GM18520 (cell line): ENCODE data around the gene REV3L.
"Not testable (repeated sequence)": the region's sequence is repeated elsewhere in the genome, so short reads cannot be mapped to it uniquely, and the experiment has no call there.

Source experiments
- ATAC-seq: cut with Tn5 transposase; IDR thresholded peaks from one replicate; pipeline ENCODE4 v1.9.1; 2021; ENCODE audit not compliant: unreplicated experiment

Gene REV3L

GRCh38 chr6:111494951-111495635, 12.1 kb upstream of the REV3L start:
- no peak for ATAC-seq

GRCh38 chr6:111492499-111492898, 9.5 kb upstream of the REV3L start:
- no peak for ATAC-seq

DNA sequence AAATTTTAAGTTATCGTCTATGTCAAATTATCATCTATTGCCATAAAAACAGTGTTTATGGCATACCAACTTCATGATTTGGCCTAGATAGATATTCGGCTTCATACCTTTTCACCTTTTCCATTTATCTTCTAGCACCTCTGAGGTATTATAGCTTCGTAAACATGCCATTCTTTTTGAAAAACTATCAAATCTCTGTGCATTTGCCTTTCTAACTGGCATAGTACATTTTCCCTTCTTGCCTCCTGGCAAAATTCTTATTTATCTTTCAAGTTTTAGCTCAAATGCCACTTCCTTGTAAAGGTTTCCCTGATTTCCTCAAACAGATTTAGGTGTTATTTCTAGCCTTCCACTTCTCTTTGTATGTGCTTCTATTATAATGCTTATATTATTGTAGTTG, 7.0 kb upstream of the REV3L start:
- ATAC-seq, result no peak

- no peak for ATAC-seq
Measured at GRCh38 chr6:111487661-111488060, 4.6 kb upstream of the REV3L start.

GRCh38 chr6:111486921-111487320, 3.9 kb upstream of the REV3L start:
- ATAC-seq, result no peak

DNA sequence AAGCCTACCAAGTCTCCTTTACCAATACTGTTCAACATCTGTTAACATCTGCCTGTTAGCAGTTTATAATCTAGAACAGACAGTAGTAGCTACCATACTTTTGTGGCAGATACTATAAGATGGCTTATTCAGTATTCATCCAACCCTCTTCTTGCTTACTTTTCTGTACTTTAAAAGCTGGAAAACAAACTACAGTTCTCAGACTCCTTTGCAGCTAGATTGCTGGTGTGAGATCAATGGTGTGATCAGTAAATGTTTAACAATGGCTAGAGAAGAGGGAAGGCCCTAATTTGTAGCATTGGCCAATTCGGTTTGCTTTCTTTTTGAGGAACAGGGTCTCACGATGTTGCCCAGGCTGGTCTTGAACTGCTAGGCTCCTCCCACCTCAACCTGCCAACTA, 3.5 kb upstream of the REV3L start:
- ATAC-seq, result no peak

GRCh38 chr6:111485342-111485741, 2.3 kb upstream of the REV3L start:
- ATAC-seq, result no peak

GRCh38 chr6:111484633-111484930, 1.6 kb upstream of the REV3L start:
- ATAC-seq, result no peak

GRCh38 chr6:111483736-111484632, 966 bp upstream of the REV3L start:
- ATAC-seq, result peak; percentile 37

GRCh38 chr6:111482188-111482958, 645 bp downstream of the REV3L start:
- peak; percentile 8 for ATAC-seq

DNA sequence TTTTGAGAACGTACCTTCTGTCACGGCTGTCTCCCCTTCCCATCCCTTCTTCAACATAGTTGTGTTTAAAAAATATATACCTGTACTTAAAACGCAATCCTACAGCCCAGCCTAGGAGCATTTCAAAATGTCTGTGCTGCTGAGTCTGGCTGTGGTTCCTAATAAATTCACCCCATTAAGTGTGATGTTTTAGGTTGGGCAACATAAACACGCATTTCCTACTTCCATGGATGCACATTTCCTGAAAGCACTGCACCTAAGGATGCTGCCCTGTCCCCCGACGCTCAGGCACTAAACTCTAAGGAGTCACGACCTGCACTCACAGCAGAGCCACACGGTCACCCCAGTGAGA, 1.2 kb downstream of the REV3L start:
- ATAC-seq, result no peak

DNA sequence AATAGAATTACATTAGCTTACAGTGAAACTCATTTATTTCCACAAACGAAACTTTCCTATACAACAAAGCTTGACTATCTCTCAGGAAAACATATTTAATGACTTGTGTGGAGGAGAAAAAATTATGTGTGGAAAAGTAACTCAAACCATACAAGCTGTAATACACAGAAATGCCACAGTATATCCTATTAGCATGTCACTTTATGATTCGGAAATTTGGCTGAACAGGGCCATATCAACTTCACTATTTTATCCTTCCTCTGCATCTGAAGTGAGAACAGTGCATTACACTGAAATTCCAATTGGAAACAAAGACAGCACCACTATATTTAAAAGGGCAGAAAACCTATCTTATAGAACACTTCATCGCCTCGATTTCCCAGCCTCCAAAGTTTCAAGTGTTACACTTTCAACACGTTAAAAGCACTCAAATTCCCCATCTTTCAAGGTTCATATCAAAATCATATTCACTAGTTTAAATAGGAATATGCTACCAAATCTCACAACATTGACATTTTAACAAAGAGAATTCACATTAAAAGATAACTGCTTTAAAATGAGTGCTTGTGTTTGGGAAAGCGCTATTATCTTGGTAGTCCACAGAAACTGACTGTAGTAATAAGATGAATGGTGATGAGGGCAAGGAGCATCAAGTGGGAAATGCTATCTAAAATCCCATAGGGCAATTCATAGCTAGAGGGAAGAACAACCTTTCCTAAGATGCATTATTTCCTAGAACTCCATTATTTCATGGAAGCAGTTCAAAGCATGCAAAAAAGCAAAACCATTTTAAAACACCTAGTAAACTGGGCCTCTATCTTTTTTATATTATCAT, 1.8 kb downstream of the REV3L start:
- ATAC-seq, result no peak

DNA sequence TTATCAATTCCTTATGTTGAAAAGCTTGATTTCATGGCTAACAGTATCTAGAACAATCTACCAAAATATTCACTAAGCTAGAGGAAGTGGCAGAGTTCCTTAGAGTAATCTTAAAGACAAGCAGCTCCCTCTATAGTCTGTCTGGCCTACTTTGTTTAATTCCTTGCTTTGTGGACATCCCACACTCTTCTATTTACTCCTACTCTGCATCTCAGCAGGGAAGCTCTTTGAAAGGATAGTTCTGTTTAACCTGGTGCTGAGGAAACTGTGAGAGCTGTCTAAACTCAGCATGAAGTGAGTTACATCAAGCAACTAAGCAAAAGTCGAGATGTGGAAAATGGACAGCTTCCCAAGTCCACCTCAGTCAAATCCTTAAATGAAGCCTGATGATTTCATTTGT, 4.3 kb downstream of the REV3L start:
- ATAC-seq, result peak; percentile 21

GRCh38 chr6:111478064-111478476, 4.9 kb downstream of the REV3L start:
- no peak for ATAC-seq

DNA sequence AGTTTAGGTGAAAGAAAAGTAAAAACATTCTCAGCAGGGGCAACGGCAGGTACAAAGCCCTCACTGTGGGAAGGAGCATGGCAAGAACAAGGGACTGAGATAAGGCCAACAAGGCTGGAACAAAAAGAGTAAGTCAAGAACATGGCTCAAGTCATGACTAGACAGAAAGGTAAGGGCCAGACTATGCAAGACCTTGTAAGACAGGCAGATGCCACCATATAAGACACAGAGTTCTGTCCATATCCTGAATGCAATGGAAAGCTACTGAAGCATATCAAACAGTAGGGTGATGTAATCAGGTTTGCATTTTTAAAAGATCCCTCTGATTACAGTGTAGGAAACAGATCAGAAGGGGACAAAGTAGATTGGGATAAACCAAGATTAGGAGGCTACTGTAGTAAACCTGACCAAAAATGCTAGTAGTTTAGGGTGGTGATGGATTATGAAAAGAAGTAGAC, 5.5 kb downstream of the REV3L start:
- peak; percentile 31 for ATAC-seq

- not testable (repeated sequence) for ATAC-seq
Measured at GRCh38 chr6:111476061-111476460, 7.0 kb downstream of the REV3L start.

DNA sequence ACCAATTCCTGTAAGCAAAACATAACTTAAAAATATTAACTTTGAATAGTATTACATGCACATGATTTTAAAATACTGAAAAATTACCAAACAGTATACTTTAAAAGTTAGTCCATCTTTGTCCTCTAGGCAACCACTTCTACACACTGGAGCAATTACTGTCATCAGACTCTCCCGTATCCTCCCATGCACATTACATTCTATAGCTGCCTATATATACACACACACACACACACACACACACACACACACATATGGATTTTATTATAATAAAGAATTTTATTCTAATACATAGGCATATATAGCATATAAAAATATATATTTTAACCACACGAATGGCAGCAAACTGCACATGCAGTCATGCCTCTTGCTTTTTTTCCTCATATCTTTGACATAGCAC, 8.2 kb downstream of the REV3L start:
- no peak for ATAC-seq

GRCh38 chr6:111474106-111474505, 8.9 kb downstream of the REV3L start:
- no peak for ATAC-seq

- ATAC-seq, result no peak
Measured at GRCh38 chr6:111472933-111473435, 10.0 kb downstream of the REV3L start.

GRCh38 chr6:111471958-111472357, 11.1 kb downstream of the REV3L start:
- ATAC-seq, result no peak

GRCh38 chr6:111471533-111471932, 11.5 kb downstream of the REV3L start:
- no peak for ATAC-seq
